Dermis blood vessel endothelial cell (primary cell): Measurements from ENCODE around the gene KLF6. TPM values are rescaled to one million over a fixed set of nuclear protein-coding genes. Genes with fewer than 3 reads are reported as not detected.

Source experiments
- DNase-seq: peaks from one replicate; pipeline ENCODE4 v3.0.0; 2010
- total RNA-seq: library from RNA; depleted of rRNA; stranded (reverse); fragments of >200 nt; gene quantifications from 2 replicates; pipeline ENCODE4 v1.2.3, GENCODE V29; 2014

KLF6 gene
- total RNA-seq, 1 donor from 2014 or later, result 205 TPM

GRCh38 chr10:3774018-3774813 lies 10.8 kb downstream of the KLF6 start:
- DNase-seq, result peak; percentile 89

GRCh38 chr10:3773460-3774017 lies 11.5 kb downstream of the KLF6 start:
- peak; percentile 68 for DNase-seq

- peak; percentile 41 for DNase-seq
Observed at GRCh38 chr10:3772361-3773171, 12.4 kb downstream of the KLF6 start.

DNA sequence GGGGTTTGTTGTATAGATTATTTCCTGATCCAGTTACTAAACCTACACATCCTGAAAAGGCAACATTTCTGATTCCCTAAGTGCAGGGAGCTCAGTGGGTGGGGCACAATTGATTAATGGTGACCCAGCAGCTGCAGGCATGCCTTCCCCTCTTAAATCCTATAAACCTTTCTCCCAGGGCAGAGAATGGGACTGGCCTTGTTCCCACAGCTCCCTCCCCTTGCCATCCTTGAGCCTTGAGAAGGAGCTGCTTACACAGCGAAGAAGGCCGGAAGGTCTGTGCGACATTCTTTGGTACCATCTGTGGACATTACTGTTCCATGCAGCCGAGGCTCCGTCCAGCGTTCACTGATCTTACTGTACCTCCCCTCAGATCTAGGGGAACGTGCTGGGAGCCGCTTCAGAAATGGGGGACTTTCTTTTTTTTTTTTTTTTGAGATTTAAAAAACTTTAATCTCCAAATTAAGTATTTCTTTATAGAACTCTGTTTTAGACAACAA lies 14.3 kb downstream of the KLF6 start:
- no peak for DNase-seq

- DNase-seq, result no peak
Observed at GRCh38 chr10:3769556-3769955, 15.5 kb downstream of the KLF6 start.

GRCh38 chr10:3766046-3766756 lies 18.8 kb downstream of the KLF6 start:
- DNase-seq, result peak; percentile 52

GRCh38 chr10:3765146-3765545 lies 19.9 kb downstream of the KLF6 start:
- no peak for DNase-seq

DNA sequence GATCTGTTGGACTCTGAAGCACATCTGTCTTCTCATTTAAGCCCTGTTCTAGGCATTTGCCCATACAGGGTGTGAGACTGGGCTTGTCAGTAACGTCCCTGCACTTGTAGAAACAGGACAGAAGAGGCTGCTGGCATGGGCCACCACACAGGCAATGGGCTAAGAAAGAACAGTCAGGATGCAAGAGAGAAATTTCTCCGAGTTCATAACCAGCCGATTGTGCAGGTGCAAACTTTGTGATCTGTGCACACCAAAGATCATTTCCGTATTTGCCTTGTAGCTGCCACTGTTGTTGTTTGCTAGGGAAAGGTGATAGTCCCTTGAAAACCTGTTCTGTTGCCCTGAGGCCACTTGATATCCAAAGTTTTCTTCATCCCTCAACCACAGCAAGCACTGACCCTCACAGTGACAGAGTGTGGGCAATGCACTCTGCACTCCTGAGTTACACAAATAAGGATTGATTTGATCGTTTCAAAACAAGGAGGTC lies 20.3 kb downstream of the KLF6 start:
- no peak for DNase-seq

DNA sequence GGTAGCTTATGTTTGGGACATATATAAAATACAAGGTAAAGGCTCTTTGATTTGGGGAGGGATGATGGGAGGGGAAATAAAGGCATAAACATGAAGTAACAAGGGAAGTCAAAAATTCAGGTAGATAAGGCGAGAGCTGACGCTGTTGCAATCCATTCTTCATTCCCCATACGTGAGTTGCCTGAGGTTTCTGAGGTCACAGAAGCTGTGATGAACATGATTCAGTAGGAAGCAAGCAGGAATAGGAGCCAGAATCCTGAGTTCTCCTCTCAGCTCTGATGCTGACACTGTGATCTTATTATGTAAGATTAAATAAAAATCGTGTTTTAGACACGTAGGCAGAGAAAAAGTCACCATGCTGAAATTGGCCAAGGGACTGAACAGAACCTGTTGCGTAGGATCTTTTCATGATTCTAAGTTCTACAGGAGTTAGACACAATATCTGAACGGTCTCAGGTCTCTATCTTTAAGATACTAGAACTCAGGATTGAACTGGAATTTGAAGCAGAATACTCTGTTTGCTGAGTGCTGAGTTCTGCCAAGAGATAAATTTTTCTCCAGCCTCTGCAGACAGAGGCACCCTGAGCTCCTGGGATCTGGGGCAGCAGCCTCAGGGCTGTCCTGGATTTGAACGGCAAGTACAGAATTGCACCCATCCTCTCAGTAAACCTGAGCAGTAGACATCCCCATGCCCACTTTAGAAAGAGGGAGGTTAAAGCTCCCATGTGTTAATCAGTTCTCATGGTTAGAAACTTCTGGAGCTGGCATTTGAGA lies 21.0 kb downstream of the KLF6 start:
- DNase-seq, result no peak

DNA sequence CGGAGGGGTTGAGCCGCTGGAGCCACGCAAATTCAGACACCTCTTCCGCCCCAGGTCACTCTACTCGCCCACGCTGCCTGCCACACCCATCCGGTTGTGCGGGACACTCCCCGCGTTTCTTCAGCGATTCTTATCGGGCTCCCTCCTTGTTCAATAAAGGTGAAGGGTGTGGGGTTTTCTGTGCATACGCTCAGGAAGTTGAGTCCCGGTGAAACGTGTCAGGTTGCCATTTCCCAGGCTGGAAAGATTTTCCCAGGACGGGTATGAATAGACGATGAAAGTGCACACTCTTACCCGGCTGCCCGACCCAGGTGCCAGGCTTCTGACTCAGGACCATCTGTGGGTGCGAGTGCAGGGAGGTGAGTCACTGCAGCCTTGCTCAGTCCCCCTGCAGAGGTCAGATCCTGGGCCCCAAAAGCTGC lies 22.0 kb downstream of the KLF6 start:
- peak; percentile 51 for DNase-seq

GRCh38 chr10:3762309-3762708 lies 22.7 kb downstream of the KLF6 start:
- DNase-seq, result no peak

DNA sequence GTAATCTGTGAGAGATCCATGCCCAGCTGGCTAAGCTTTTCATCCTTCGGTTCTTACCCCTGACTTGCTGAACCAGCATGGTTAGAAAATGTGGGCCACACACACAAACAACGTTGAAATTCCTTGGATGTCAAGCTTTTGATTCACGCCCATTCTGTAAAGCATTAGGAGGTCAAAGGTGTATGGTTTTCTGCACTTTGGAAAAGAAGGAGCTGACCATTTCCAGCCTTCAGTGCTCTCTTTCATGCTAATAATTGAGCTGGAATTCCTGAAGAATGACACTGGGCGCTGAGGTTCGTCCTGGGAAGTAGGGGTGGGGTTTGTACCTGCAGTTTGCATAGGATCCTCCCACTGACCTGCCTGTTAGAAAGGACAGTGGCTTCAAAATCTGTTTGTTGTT lies 23.1 kb downstream of the KLF6 start:
- DNase-seq, result no peak

- DNase-seq, result no peak
Observed at GRCh38 chr10:3761021-3761686, 23.9 kb downstream of the KLF6 start.

- DNase-seq, result no peak
Observed at GRCh38 chr10:3760083-3760482, 24.9 kb downstream of the KLF6 start.

DNA sequence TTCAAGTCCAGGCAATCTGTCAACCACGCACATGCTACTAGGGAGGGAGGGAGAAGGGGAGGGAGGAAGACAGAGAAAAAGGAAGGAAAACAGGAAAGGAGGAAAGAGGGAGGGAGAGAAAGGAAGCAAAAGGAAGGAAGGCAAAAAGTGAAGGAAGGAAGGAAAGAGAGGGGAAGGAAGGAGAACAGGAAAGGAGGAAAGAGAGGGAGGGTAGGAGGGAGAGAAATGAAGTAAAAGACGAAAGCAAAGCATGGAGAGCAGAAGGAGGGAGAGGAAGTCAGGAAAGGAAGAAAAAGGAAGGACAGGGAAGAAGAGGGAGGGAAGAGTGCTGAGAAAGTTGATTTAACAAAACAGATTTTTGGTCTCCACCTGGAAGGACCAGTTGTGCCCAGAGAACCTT lies 25.6 kb downstream of the KLF6 start:
- no peak for DNase-seq

DNA sequence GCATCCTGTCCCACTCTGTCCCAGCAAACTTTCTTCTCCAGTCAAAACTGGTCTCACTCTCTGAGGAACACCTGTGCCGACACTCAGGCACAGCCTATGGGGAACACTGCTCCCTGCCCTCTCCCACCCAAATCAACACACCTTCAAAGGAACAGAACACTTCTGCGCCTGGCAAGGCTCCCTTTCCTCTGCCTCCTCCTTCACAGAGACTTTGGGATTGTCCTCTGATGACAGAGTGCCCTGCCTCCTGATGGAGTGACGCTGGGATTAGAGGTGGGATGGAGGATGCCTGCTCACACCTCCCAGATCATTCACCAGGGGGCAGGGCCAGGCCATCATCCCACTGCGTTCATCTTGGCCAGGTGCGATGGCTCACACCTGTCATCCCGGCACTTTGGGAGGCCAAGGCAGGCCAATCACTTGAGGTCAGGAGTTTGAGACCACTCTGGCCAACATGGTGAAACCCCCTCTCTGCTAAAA lies 26.5 kb downstream of the KLF6 start:
- DNase-seq, result no peak

DNA sequence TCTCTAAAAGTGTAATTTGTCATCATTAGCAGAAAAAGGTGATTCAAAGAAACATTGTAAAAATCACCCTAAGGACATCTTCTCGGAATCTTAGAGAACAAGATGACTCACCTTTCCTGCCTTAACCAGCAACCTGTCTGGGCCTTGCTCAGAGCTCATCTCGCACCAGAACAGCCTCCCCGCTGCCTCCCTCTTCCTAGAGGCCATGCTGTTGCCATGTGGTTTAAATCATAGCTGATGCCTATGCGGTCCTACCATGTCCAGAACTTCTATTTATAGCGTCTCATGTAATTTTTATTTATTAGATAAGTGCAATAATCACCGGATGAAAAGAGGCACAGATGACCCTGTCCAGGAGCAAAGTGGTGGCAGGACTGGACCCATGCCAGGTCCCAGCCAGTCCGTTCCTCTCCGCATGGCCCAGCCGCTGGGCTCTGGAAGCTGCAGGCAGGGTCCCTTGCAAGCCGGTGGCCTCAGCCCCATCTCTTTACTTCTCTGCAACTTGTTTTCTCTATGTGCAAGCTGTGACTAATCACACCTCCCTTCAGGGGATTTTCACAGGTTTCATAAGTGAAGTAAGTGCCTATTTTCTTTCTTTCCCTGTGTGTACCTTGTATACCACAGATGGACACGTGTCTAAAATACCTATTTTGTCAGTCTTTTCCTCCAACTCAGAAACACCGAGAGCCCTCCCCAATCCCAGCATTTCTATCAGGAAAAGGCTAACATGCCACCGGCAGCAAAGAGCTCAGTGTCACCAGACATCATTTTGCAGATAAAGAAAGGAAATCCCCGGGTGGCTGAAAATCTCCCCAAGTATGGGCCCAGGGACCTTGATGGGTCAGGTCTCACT lies 27.1 kb downstream of the KLF6 start:
- DNase-seq, result no peak

DNA sequence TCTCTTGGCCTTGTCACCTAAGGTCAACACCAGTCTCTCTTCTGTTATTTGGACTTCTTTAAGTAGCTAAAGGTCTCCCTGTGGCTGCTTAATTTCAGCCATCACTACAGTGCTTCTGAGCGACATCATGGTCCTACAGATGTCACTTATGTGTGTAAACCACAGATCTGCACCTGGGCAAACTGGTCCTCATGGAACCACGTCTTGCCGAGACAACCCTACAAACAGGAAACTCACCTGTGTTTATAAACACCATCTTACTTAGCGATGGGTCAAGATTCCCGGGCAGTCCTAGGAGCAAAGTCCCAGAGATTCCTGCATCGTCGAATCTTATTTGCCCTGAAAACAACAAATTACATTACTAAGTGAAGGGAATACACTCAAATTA lies 27.8 kb downstream of the KLF6 start:
- DNase-seq, result no peak

- DNase-seq, result no peak
Observed at GRCh38 chr10:3756360-3756740, 28.7 kb downstream of the KLF6 start.
